Endothelial cell of umbilical vein (primary cell): ENCODE results near the gene MAX. TPM values are rescaled to one million over a fixed set of nuclear protein-coding genes. Genes with fewer than 3 reads are reported as not detected.

Source experiments
- BruUV-seq: library from RNA; stranded (reverse); fragments of 400-500 nt; replicated peaks from 2 replicates; lab custom pipeline; 2021; lab: Mats Ljungman, UMichigan
- CTCF ChIA-PET: fragments of 300-600, 350-600 bp; sonication (Branson Sonifier 250); formaldehyde crosslinking; loops from one replicate; lab custom pipeline; 2021; ENCODE audit warnings: antibody characterized with exemption, inconsistent platforms; lab: Charles Lee
- POLR2A ChIA-PET: fragments of 300-600, 350-600 bp; sonication (Branson Sonifier 250); formaldehyde crosslinking; loops from one replicate; lab custom pipeline; 2021; ENCODE audit warnings: antibody characterized with exemption, inconsistent platforms; lab: Charles Lee
- DNase-seq: peaks from one replicate; pipeline ENCODE4 v3.0.0-alpha.2; 2011; ENCODE audit warnings: low read depth, low spot score
- FAIRE-seq: peaks from 2 replicates; lab custom pipeline; 2011; peaks lifted over from hg19 to GRCh38; lab: Jason Lieb, UNC
- H2AFZ ChIP-seq: 2 replicates; pipeline ENCODE4 v1.6.0; 2012; ENCODE audit warnings: low read depth, low read length, control low read depth, inconsistent platforms
- H3K27ac ChIP-seq: 2 replicates; pipeline ENCODE4 v1.5.1; 2011; ENCODE audit warnings: low read depth, mild to moderate bottlenecking, control low read depth, low read length, moderate library complexity; ENCODE audit not compliant: insufficient read depth
- H3K27me3 ChIP-seq, 2 experiments: 2 replicates each; pipeline versions ENCODE4 v1.6.0 to v1.6.1; 2011; ENCODE audit warnings: low read length in 2 of 2, mixed read lengths in 1 of 2; ENCODE audit not compliant: control insufficient read depth in 2 of 2, insufficient read depth in 2 of 2
- H3K36me3 ChIP-seq, 2 experiments: 2 replicates in 1 of 2; 3 replicates in 1 of 2; pipeline ENCODE4 v1.5.1; 2011; ENCODE audit warnings: low read length in 2 of 2, mild to moderate bottlenecking in 1 of 2, moderate library complexity in 1 of 2; ENCODE audit not compliant: control insufficient read depth in 2 of 2, insufficient read depth in 2 of 2; ENCODE audit errors: extremely low read depth in 1 of 2
- H3K4me1 ChIP-seq: 3 replicates; pipeline ENCODE4 v1.5.1; 2011; ENCODE audit warnings: mild to moderate bottlenecking, low read length; ENCODE audit not compliant: control insufficient read depth, insufficient read depth; ENCODE audit errors: extremely low read depth
- H3K4me2 ChIP-seq: 2 replicates; pipeline ENCODE4 v1.6.1; 2011; ENCODE audit warnings: low read length, control low read depth, mixed read lengths; ENCODE audit not compliant: insufficient read depth
- H3K4me3 ChIP-seq, 3 experiments: fragments of 200-600 bp in 1 of 3; sonication (generic), shearing (Covaris generic) in 1 of 3; replicated peaks in 1 of 3; 2 replicates each; pipeline ENCODE4 v1.5.1; 2011 to 2016; ENCODE audit warnings: control low read depth in 3 of 3, low read length in 3 of 3, mild to moderate bottlenecking in 2 of 3, inconsistent platforms in 1 of 3, low read depth in 1 of 3, moderate library complexity in 1 of 3; ENCODE audit not compliant: insufficient read depth in 1 of 3
- H3K79me2 ChIP-seq: 2 replicates; pipeline ENCODE4 v1.6.0; 2012; ENCODE audit warnings: low read length, inconsistent platforms; ENCODE audit not compliant: control insufficient read depth, insufficient read depth
- H3K9ac ChIP-seq: replicated peaks from 2 replicates; pipeline ENCODE3; 2011; ENCODE audit warnings: low read length, control low read depth; ENCODE audit not compliant: insufficient read depth; ENCODE audit errors: extremely low read depth
- H3K9me1 ChIP-seq: replicated peaks from 3 replicates; pipeline ENCODE4 v1.6.0; 2011; ENCODE audit warnings: mild to moderate bottlenecking, low read length; ENCODE audit not compliant: control insufficient read depth, insufficient read depth; ENCODE audit errors: extremely low read depth
- H3K9me3 ChIP-seq: replicated peaks from 2 replicates; pipeline ENCODE4 v1.5.1; 2012; ENCODE audit warnings: low read length, inconsistent platforms; ENCODE audit not compliant: control insufficient read depth, insufficient read depth
- H4K20me1 ChIP-seq: replicated peaks from 2 replicates; pipeline ENCODE3; 2011; ENCODE audit warnings: mild to moderate bottlenecking, low read length; ENCODE audit not compliant: control insufficient read depth, insufficient read depth; ENCODE audit errors: extremely low read depth
- CTCF ChIP-seq, 2 donors: IDR thresholded peaks; 1 replicate in 1 of 2; 2 replicates in 1 of 2; pipeline ENCODE4 v1.5.1; 2011; ENCODE audit warnings: low read length in 2 of 2, mild to moderate bottlenecking in 2 of 2, moderate library complexity in 2 of 2, control low read depth in 1 of 2, inconsistent platforms in 1 of 2, low read depth in 1 of 2; ENCODE audit not compliant: insufficient read depth in 1 of 2; ENCODE audit errors: extremely low read depth in 1 of 2
- EZH2 ChIP-seq: IDR thresholded peaks from 2 replicates; pipeline ENCODE4 v1.6.1; 2012; ENCODE audit warnings: borderline replicate concordance, low read depth, mild to moderate bottlenecking, moderate library complexity, low read length, inconsistent platforms; ENCODE audit not compliant: severe bottlenecking
- FOS ChIP-seq: IDR thresholded peaks from 2 replicates; pipeline ENCODE4 v1.6.1; 2011; ENCODE audit warnings: mild to moderate bottlenecking, low read length, moderate library complexity, borderline replicate concordance; ENCODE audit not compliant: insufficient read depth
- GATA2 ChIP-seq: IDR thresholded peaks from 2 replicates; pipeline ENCODE4 v1.7.0; 2011; ENCODE audit warnings: low read depth, mild to moderate bottlenecking, moderate library complexity, mixed read lengths, low read length; ENCODE audit not compliant: insufficient read length, insufficient read depth
- JUN ChIP-seq: IDR thresholded peaks from 2 replicates; pipeline ENCODE4 v1.6.1; 2011; ENCODE audit warnings: borderline replicate concordance, low read depth; ENCODE audit not compliant: insufficient read length, insufficient read depth
- MAX ChIP-seq: IDR thresholded peaks from 2 replicates; pipeline ENCODE4 v1.6.1; 2011; ENCODE audit not compliant: insufficient read depth, insufficient read length
- MYC ChIP-seq: IDR thresholded peaks from one replicate; pipeline ENCODE4 v1.6.1; 2011; ENCODE audit warnings: mild to moderate bottlenecking, low read depth, low read length
- POLR2A ChIP-seq: IDR thresholded peaks from 2 replicates; pipeline ENCODE4 v1.6.1; 2012; ENCODE audit warnings: low read depth, mild to moderate bottlenecking, control low read depth, low read length
- POLR2AphosphoS5 ChIP-seq: IDR thresholded peaks from 2 replicates; pipeline ENCODE4 v1.6.1; 2012; ENCODE audit warnings: low read depth, mild to moderate bottlenecking, control low read depth, low read length, moderate library complexity; ENCODE audit not compliant: insufficient read depth
- dilution Hi-C: fragments of 300-500 bp; cut with MboI; formaldehyde crosslinking; loops from one replicate; pipeline ENCODE4 v1.15.0; 2019; ENCODE audit warnings: low sequenced_read_pairs; ENCODE audit not compliant: extremely low pct_ligation_motif_present
- intact Hi-C: fragments of 100-400 bp; cut with micrococcal nuclease; formaldehyde crosslinking; loops from one replicate; pipeline ENCODE4 v1.10.0; 2022
- polyA plus RNA-seq, 4 experiments: library from polyadenylated mRNA; depleted of rRNA in 3 of 4; stranded (reverse) in 3 of 4; unstranded in 1 of 4; fragments of >200 nt; gene quantifications; 2 replicates each; pipeline versions ENCODE4 v1.2.1 to v1.2.3, GENCODE V29; 2011 to 2012; ENCODE audit warnings: missing spikeins in 1 of 4
- total RNA-seq: library from RNA; stranded (reverse); gene quantifications from 2 replicates; pipeline ENCODE4 v1.2.3, GENCODE V29; 2021

MAX gene
- total and polyA plus RNA-seq, 2 donors (not counting 3 experiments of a cell fraction or from before 2014, with no cell fraction given): 70.1 to 79.5 TPM

- no peak overlapping the region for H3K27ac ChIP-seq
- no peak overlapping the region for H3K4me2 ChIP-seq
- H3K9me1 ChIP-seq: no peaks in the 10 kb centered on the region
- intact Hi-C loops (no loop called here), dilution Hi-C loops (no loop called here)
- H3K36me3 ChIP-seq: peaks cover 20 to 21% of the 10 kb centered on the region in 2 experiments
- no peak for DNase-seq
- no peaks in the 10 kb centered on the region for H3K27me3 ChIP-seq
- H3K79me2 ChIP-seq: peaks cover 67% of the 10 kb centered on the region
- H3K9ac ChIP-seq: no peak overlapping the region
- no peak overlapping the region for H3K4me3 ChIP-seq
- H3K9me3 ChIP-seq: no peaks in the 10 kb centered on the region
- CTCF ChIA-PET: no interaction called here
- BruUV-seq: no TSS peak
- POLR2A ChIA-PET: no interaction called here
- H2AFZ ChIP-seq: no peak overlapping the region
- TF ChIP-seq EZH2 (no peak), FOS (no peak), MAX (no peak), JUN (no peak), POLR2AphosphoS5 (no peak), MYC (no peak), CTCF (IDR thresholded peaks at IDR 0.05; ENCODE audit: extremely low read depth in 1 of 2, insufficient read depth in 1 of 2, low read depth in 1 of 2, low read length in 2 of 2) (no peak), POLR2A (no peak), GATA2 (no peak)
- H3K4me1 ChIP-seq: peaks cover 28% of the 10 kb centered on the region
- H4K20me1 ChIP-seq: peaks cover 5% of the 10 kb centered on the region
- no peak for FAIRE-seq
Observed at GRCh38 chr14:65096323-65097089, 5.8 kb downstream of the MAX start.
